Hematopoietic multipotent progenitor cell treated with erythropoietin and hydrocortisone succinate and interleukin-3 and kit ligand, for 17 days (in vitro differentiated cells): Measurements from ENCODE around the gene FOXD1.
"Not testable (repeated sequence)": the region's sequence is repeated elsewhere in the genome, so short reads cannot be mapped to it uniquely, and the experiment has no call there.

Experiments used
- DNase-seq: peaks from one replicate; pipeline ENCODE4 v3.0.0-alpha.2; 2015; ENCODE audit warnings: low spot score

Gene FOXD1

GRCh38 chr5:73464016-73464745, 15.6 kb upstream of the FOXD1 start:
- no peak for DNase-seq

- DNase-seq, result no peak
These were observed 11.6 kb upstream of the FOXD1 start for GRCh38 chr5:73460133-73460532.

- no peak for DNase-seq
These were observed 10.8 kb upstream of the FOXD1 start for GRCh38 chr5:73459366-73459765.

GRCh38 chr5:73456462-73456861, 7.9 kb upstream of the FOXD1 start:
- DNase-seq, result not testable (repeated sequence)

GRCh38 chr5:73454379-73455036, 5.9 kb upstream of the FOXD1 start:
- DNase-seq, result peak; percentile 41

GRCh38 chr5:73452215-73452614, 3.6 kb upstream of the FOXD1 start:
- DNase-seq, result no peak

GRCh38 chr5:73451224-73452130, 2.9 kb upstream of the FOXD1 start:
- DNase-seq, result peak; percentile 20

GRCh38 chr5:73450672-73451223, 2.2 kb upstream of the FOXD1 start:
- DNase-seq, result no peak

GRCh38 chr5:73450137-73450536, 1.6 kb upstream of the FOXD1 start:
- no peak for DNase-seq

- no peak for DNase-seq
These were observed 781 bp downstream of the FOXD1 start for GRCh38 chr5:73447530-73448462.

GRCh38 chr5:73446631-73447529, 1.7 kb downstream of the FOXD1 start:
- no peak for DNase-seq

- no peak for DNase-seq
These were observed 2.6 kb downstream of the FOXD1 start for GRCh38 chr5:73445665-73446630.

- no peak for DNase-seq
These were observed 3.8 kb downstream of the FOXD1 start for GRCh38 chr5:73444499-73445438.

- no peak for DNase-seq
These were observed 4.6 kb downstream of the FOXD1 start for GRCh38 chr5:73443829-73444498.

- DNase-seq, result no peak
These were observed 5.5 kb downstream of the FOXD1 start for GRCh38 chr5:73442996-73443627.

- DNase-seq, result no peak
These were observed 6.3 kb downstream of the FOXD1 start for GRCh38 chr5:73442231-73442811.
